SU-DHL-6 (cell line): ENCODE results near the gene NBPF3.

Source experiments
- H2AFZ ChIP-seq: fragments of 200-600 bp; sonication (generic); 2 replicates; pipeline ENCODE4 v1.6.1; 2014; ENCODE audit warnings: low read depth, mild to moderate bottlenecking, moderate library complexity, mixed read lengths, antibody characterized with exemption, low read length; ENCODE audit not compliant: severe bottlenecking
- H3F3A ChIP-seq: fragments of 200-600 bp; shearing (Covaris generic); 2 replicates; pipeline ENCODE4 v1.6.0; 2016; ENCODE audit warnings: antibody characterized with exemption, mild to moderate bottlenecking; ENCODE audit not compliant: insufficient read depth
- H3K27ac ChIP-seq: fragments of 200-600 bp; sonication (generic); 2 replicates; pipeline ENCODE4 v1.5.1; 2016; ENCODE audit warnings: low read depth, mild to moderate bottlenecking, low read length, moderate library complexity, mixed read lengths
- H3K27me3 ChIP-seq: fragments of 200-600 bp; sonication (generic), shearing (Covaris generic); 2 replicates; pipeline ENCODE4 v1.6.0; 2014; ENCODE audit warnings: mild to moderate bottlenecking, low read length
- H3K36me3 ChIP-seq: fragments of 200-600 bp; sonication (generic); 2 replicates; pipeline ENCODE4 v1.6.1; 2014; ENCODE audit warnings: mild to moderate bottlenecking, low read length, mixed read lengths
- H3K4me2 ChIP-seq: fragments of 300-600, 200-600 bp; shearing (Covaris generic), sonication (generic); 2 replicates; pipeline ENCODE4 v1.6.0; 2014; ENCODE audit warnings: low read length, low read depth, mild to moderate bottlenecking; ENCODE audit not compliant: poor library complexity, severe bottlenecking
- H3K4me3 ChIP-seq: fragments of 200-600 bp; sonication (generic); 2 replicates; pipeline ENCODE4 v1.5.1; 2014; ENCODE audit warnings: antibody characterized with exemption, low read length, mild to moderate bottlenecking, mixed read lengths; ENCODE audit not compliant: insufficient read depth, poor library complexity, severe bottlenecking
- H3K79me2 ChIP-seq: fragments of 200-600 bp; sonication (generic); 2 replicates; pipeline ENCODE4 v1.6.1; 2014; ENCODE audit warnings: mild to moderate bottlenecking, low read length, moderate library complexity; ENCODE audit not compliant: insufficient read depth
- H3K9ac ChIP-seq: fragments of 200-600 bp; sonication (generic); 2 replicates; pipeline ENCODE4 v1.7.0; 2014; ENCODE audit warnings: mild to moderate bottlenecking, low read length
- H3K9me2 ChIP-seq: fragments of 200-600 bp; sonication (generic); replicated peaks from 2 replicates; pipeline ENCODE4 v1.6.1; 2014; ENCODE audit warnings: low read length; ENCODE audit not compliant: insufficient read depth
- H3K9me3 ChIP-seq: fragments of 200-600 bp; sonication (generic); 2 replicates; pipeline ENCODE4 v1.6.1; 2014; ENCODE audit warnings: low read length, mixed read lengths; ENCODE audit not compliant: insufficient read depth
- H4K20me1 ChIP-seq: fragments of 200-600 bp; sonication (generic); 2 replicates; pipeline ENCODE4 v1.6.1; 2014; ENCODE audit warnings: low read depth, mild to moderate bottlenecking, antibody characterized with exemption, low read length, moderate library complexity, mixed read lengths
- CTCF ChIP-seq: fragments of 200-600 bp; sonication (generic); IDR thresholded peaks from one replicate; pipeline ENCODE4 v1.5.1; 2017; ENCODE audit warnings: antibody characterized with exemption, mild to moderate bottlenecking, low read length, moderate library complexity; ENCODE audit not compliant: insufficient read depth, poor library complexity, severe bottlenecking
- EZH2phosphoT487 ChIP-seq: fragments of 200-600 bp; sonication (generic), shearing (Covaris generic); conservative IDR thresholded peaks from 2 replicates; pipeline ENCODE4 v1.6.1; 2018; ENCODE audit warnings: mild to moderate bottlenecking, antibody characterized with exemption, low read length, moderate library complexity, mixed read lengths

NBPF3 gene

GRCh38 chr1:21523297-21523813 lies 83.4 kb downstream of the NBPF3 start:
- H2AFZ ChIP-seq = no peak overlapping the region
- H3K79me2 ChIP-seq = no peaks in the 10 kb centered on the region
- H4K20me1 ChIP-seq = no peaks in the 10 kb centered on the region
- no peaks in the 10 kb centered on the region for H3K9me3 ChIP-seq
- peak overlapping the region; percentile 36 for H3K4me2 ChIP-seq
- peaks cover 26% of the 10 kb centered on the region for H3F3A ChIP-seq
- H3K4me3 ChIP-seq = no peak overlapping the region
- peak overlapping the region; percentile 30; the same call in 1 of the 2 replicates for H3K9ac ChIP-seq
- peak overlapping the region; percentile 59 for H3K27ac ChIP-seq
- no peaks in the 10 kb centered on the region for H3K27me3 ChIP-seq
- H3K36me3 ChIP-seq = no peaks in the 10 kb centered on the region
- TF ChIP-seq EZH2phosphoT487 (no peak), CTCF (no peak)
- H3K9me2 ChIP-seq = no peaks in the 10 kb centered on the region

- Histone ChIP-seq H3F3A (peaks cover 17% of the 10 kb centered on the region), H3K4me2 (peak overlapping the region; percentile 26), H2AFZ (no peak overlapping the region), H3K27ac (peak overlapping the region; percentile 27; the same call in 1 of the 2 replicates), H4K20me1 (no peaks in the 10 kb centered on the region), H3K9me3 (no peaks in the 10 kb centered on the region), H3K4me3 (no peak overlapping the region), H3K79me2 (no peaks in the 10 kb centered on the region), H3K9ac (no peak overlapping the region), H3K9me2 (no peaks in the 10 kb centered on the region), H3K36me3 (no peaks in the 10 kb centered on the region), H3K27me3 (no peaks in the 10 kb centered on the region)
- TF ChIP-seq CTCF (no peak), EZH2phosphoT487 (no peak)
Observed at GRCh38 chr1:21524220-21524619, 84.3 kb downstream of the NBPF3 start.

GRCh38 chr1:21524686-21525339 lies 84.9 kb downstream of the NBPF3 start:
- peak overlapping the region; percentile 26 for H3K4me2 ChIP-seq
- no peaks in the 10 kb centered on the region for H3K79me2 ChIP-seq
- no peaks in the 10 kb centered on the region for H3K27me3 ChIP-seq
- H4K20me1 ChIP-seq = no peaks in the 10 kb centered on the region
- no peak overlapping the region for H3K4me3 ChIP-seq
- peaks cover 16% of the 10 kb centered on the region; the same call in 1 of the 2 replicates for H3F3A ChIP-seq
- H3K36me3 ChIP-seq = no peaks in the 10 kb centered on the region
- TF ChIP-seq CTCF = no peak
- H2AFZ ChIP-seq = no peak overlapping the region
- H3K9me3 ChIP-seq = no peaks in the 10 kb centered on the region
- H3K9ac ChIP-seq = peak overlapping the region; percentile 3; the same call in 1 of the 2 replicates
- H3K27ac ChIP-seq = peak overlapping the region; percentile 27; the same call in 1 of the 2 replicates
- H3K9me2 ChIP-seq = no peaks in the 10 kb centered on the region
